H1 (cell line): Measurements from ENCODE around the gene ZSWIM4.

Experiments used
- CEBPB ChIP-seq: IDR thresholded peaks from 2 replicates; pipeline ENCODE4 v1.6.1; 2012; ENCODE audit warnings: low read depth, low read length
- JUND ChIP-seq: IDR thresholded peaks from 2 replicates; pipeline ENCODE4 v1.6.1; 2011; ENCODE audit warnings: mild to moderate bottlenecking, improper control_type of control experiment, low read length
- PHF8 ChIP-seq: fragments of 200-600 bp; sonication (generic); conservative IDR thresholded peaks from 2 replicates; pipeline ENCODE4 v1.7.1; 2012; ENCODE audit warnings: low read depth, mild to moderate bottlenecking, inconsistent platforms, low read length, moderate library complexity
- POLR2A ChIP-seq, 2 experiments: IDR thresholded peaks; 1 replicate in 1 of 2; 2 replicates in 1 of 2; pipeline ENCODE4 v1.6.1; 2011; ENCODE audit warnings: low read depth in 2 of 2, low read length in 2 of 2, mild to moderate bottlenecking in 2 of 2; ENCODE audit errors: control extremely low read depth in 1 of 2
- POLR2AphosphoS5 ChIP-seq: IDR thresholded peaks from 2 replicates; pipeline ENCODE4 v1.6.1; 2011; ENCODE audit warnings: low read depth, low read length
- RAD21 ChIP-seq, 2 experiments: IDR thresholded peaks in 1 of 2; conservative IDR thresholded peaks in 1 of 2; 2 replicates each; pipeline ENCODE4 v1.6.1; 2011; ENCODE audit warnings: low read depth in 2 of 2, low read length in 2 of 2, improper control_type of control experiment in 1 of 2, inconsistent platforms in 1 of 2, mild to moderate bottlenecking in 1 of 2, moderate library complexity in 1 of 2
- SIN3A ChIP-seq, 2 experiments: IDR thresholded peaks in 1 of 2; conservative IDR thresholded peaks in 1 of 2; 2 replicates each; pipeline ENCODE4 v1.6.1; 2011 to 2012; ENCODE audit warnings: low read length in 2 of 2, improper control_type of control experiment in 1 of 2, low read depth in 1 of 2, mild to moderate bottlenecking in 1 of 2
- SP1 ChIP-seq: IDR thresholded peaks from 2 replicates; pipeline ENCODE4 v1.6.1; 2011; ENCODE audit warnings: low read depth, low read length
- TCF12 ChIP-seq: IDR thresholded peaks from 2 replicates; pipeline ENCODE4 v1.6.1; 2011; ENCODE audit warnings: low read depth, mild to moderate bottlenecking, low read length
- TF ChIP-seq, protein P1 (sequence below), 3 experiments: IDR thresholded peaks; 1 replicate in 2 of 3; 2 replicates in 1 of 3; pipeline versions ENCODE4 v1.5.1 to v1.6.1; 2011; ENCODE audit warnings: low read length in 3 of 3, mild to moderate bottlenecking in 3 of 3, inconsistent platforms in 2 of 3, low read depth in 1 of 3, moderate library complexity in 1 of 3; ENCODE audit not compliant: insufficient read depth in 1 of 3; ENCODE audit errors: control extremely low read depth in 1 of 3

DNA sequence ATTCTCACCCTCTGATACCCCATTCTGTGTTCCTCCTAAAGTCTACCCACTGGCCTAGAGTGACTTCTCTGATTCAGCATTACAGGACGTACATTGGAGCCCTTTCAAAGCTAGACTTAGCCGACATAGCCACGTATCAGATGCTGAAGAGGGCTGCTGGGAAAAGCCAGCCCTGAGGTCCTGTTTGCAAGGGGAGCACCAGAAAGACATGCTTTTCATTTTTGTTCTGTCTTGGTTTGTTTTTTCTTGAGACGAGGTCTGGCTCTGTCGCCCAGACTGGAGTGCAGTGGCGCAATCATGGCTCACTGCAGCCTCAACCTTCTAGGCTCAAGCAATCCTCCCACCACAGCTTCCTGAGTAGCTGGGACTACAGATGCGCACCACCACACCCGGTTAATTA lies 6.3 kb upstream of the ZSWIM4 start:
- no peak for TF ChIP-seq PHF8
- no peak for TF ChIP-seq RAD21 (IDR thresholded peaks at IDR 0.05 in 1 of 2, conservative IDR thresholded peaks at IDR 0.05 in 1 of 2; ENCODE audit: low read depth in 2 of 2, low read length in 2 of 2)
- TF ChIP-seq, protein P1, sequence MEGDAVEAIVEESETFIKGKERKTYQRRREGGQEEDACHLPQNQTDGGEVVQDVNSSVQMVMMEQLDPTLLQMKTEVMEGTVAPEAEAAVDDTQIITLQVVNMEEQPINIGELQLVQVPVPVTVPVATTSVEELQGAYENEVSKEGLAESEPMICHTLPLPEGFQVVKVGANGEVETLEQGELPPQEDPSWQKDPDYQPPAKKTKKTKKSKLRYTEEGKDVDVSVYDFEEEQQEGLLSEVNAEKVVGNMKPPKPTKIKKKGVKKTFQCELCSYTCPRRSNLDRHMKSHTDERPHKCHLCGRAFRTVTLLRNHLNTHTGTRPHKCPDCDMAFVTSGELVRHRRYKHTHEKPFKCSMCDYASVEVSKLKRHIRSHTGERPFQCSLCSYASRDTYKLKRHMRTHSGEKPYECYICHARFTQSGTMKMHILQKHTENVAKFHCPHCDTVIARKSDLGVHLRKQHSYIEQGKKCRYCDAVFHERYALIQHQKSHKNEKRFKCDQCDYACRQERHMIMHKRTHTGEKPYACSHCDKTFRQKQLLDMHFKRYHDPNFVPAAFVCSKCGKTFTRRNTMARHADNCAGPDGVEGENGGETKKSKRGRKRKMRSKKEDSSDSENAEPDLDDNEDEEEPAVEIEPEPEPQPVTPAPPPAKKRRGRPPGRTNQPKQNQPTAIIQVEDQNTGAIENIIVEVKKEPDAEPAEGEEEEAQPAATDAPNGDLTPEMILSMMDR (IDR thresholded peaks at IDR 0.05; ENCODE audit: control extremely low read depth in 1 of 3, insufficient read depth in 1 of 3, low read depth in 1 of 3, low read length in 3 of 3): no peak
- TF ChIP-seq SP1: no peak
- no peak for TF ChIP-seq POLR2A (IDR thresholded peaks at IDR 0.05; ENCODE audit: control extremely low read depth in 1 of 2, low read depth in 2 of 2, low read length in 2 of 2)
- TF ChIP-seq POLR2AphosphoS5: no peak
- no peak for TF ChIP-seq JUND
- no peak for TF ChIP-seq TCF12
- TF ChIP-seq CEBPB: no peak
- TF ChIP-seq SIN3A (conservative IDR thresholded peaks at IDR 0.05 in 1 of 2, IDR thresholded peaks at IDR 0.05 in 1 of 2; ENCODE audit: low read depth in 1 of 2, low read length in 2 of 2): no peak
